Small intestine (tissue), 7 donors: ENCODE results near the gene RUSC1. TPM values are rescaled to one million over a fixed set of nuclear protein-coding genes. Genes with fewer than 3 reads are reported as not detected.

Experiments
- DNase-seq, 2 donors: peaks; one replicate each; pipeline versions ENCODE4 v3.0.0 to v3.0.0-alpha.2; 2013
- FAIRE-seq: peaks from 2 replicates; lab custom pipeline; 2012; peaks lifted over from hg19 to GRCh38; lab: Jason Lieb, UNC
- H3K27ac ChIP-seq, 3 donors: one replicate each; pipeline ENCODE4 v1.5.1; 2013; ENCODE audit warnings: low read length in 2 of 3, mild to moderate bottlenecking in 2 of 3, control low read depth in 1 of 3, inconsistent platforms in 1 of 3, low read depth in 1 of 3, moderate library complexity in 1 of 3
- H3K27me3 ChIP-seq, 3 donors: one replicate each; pipeline ENCODE4 v1.6.1; 2013; ENCODE audit warnings: low read length in 3 of 3, inconsistent platforms in 1 of 3; ENCODE audit not compliant: control insufficient read depth in 3 of 3, insufficient read depth in 3 of 3
- H3K36me3 ChIP-seq, 3 donors: one replicate each; pipeline ENCODE4 v1.6.1; 2013; ENCODE audit warnings: low read length in 3 of 3, inconsistent platforms in 1 of 3, low read depth in 1 of 3, mild to moderate bottlenecking in 1 of 3, moderate library complexity in 1 of 3; ENCODE audit not compliant: control insufficient read depth in 3 of 3, insufficient read depth in 2 of 3
- H3K4me1 ChIP-seq, 3 donors: one replicate each; pipeline ENCODE4 v1.6.1; 2013; ENCODE audit warnings: low read length in 2 of 3, inconsistent platforms in 1 of 3, low read depth in 1 of 3, mild to moderate bottlenecking in 1 of 3, moderate library complexity in 1 of 3; ENCODE audit not compliant: control insufficient read depth in 3 of 3, insufficient read depth in 2 of 3
- H3K4me3 ChIP-seq, 3 donors: one replicate each; pipeline ENCODE4 v1.5.1; 2013; ENCODE audit warnings: low read length in 3 of 3, control low read depth in 1 of 3, inconsistent platforms in 1 of 3, low read depth in 1 of 3, mild to moderate bottlenecking in 1 of 3, moderate library complexity in 1 of 3
- H3K9me3 ChIP-seq, 2 donors: one replicate each; pipeline ENCODE4 v1.6.1; 2013; ENCODE audit warnings: low read depth in 1 of 2, low read length in 1 of 2; ENCODE audit not compliant: control insufficient read depth in 2 of 2, insufficient read depth in 1 of 2
- WGBS, 3 donors: extraction: QIAGEN DNeasy Blood & Tissue Kit; methylation state at CpG; one replicate each; pipeline ENCODE4 v1.1.7; 2013; 5-methylcytosine and 5-hydroxymethylcytosine counted together
- polyA plus RNA-seq, 4 donors: library from polyadenylated mRNA; stranded (reverse) in 3 of 4; unstranded in 1 of 4; fragments of 200-250 nt in 3 of 4; fragments of 120-200 nt in 1 of 4; gene quantifications; one replicate each; pipeline versions ENCODE4 v1.2.1 to v1.2.3, GENCODE V29; 2013
- donor health status: healthy with polysubstance abuse.
- donor health status: control.
- donor health status: control.
- donor health status: Bipolar disorder and iron deficiency.
- donor health status: healthy.

RUSC1 gene
- polyA plus RNA-seq, 4 donors: 32.7 to 60.8 (median 44.6) TPM

DNA sequence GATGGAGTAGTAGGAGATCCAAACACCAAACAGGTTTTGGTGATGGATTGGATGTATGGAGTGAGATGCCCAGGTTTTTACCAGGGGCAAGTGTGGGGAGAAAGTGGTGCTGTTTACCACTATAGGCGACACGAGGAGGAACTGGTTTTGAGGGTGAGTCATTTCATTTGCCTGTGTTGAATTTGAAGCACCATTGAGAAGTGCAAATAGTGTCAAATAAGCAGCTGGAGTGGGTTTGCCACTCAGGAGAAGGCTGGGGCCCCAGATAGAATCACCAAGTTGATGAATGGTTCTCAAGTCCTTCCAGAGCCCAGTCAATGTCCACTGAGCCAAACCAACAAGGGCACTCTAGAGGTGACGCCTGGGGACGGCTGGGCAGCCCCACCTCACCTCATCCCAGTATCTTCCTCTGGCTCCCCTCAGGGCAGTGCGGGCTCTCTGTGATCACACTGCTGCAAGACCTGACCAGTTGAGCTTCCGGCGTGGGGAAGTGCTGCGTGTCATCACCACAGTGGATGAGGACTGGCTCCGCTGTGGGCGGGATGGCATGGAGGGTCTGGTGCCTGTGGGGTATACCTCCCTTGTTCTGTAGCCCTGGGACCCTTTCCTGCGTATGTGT is 9.4 kb downstream of the RUSC1 start:
- H3K36me3 ChIP-seq: peaks cover 7 to 71% (median 16%) of the 10 kb centered on the region in 3 donors
- no peak for DNase-seq

GRCh38 chr1:155334962-155335361 is 14.3 kb downstream of the RUSC1 start:
- H3K9me3 ChIP-seq: no peaks in the 10 kb centered on the region
- DNase-seq (no peak), FAIRE-seq (no peak)
- no peaks in the 10 kb centered on the region for H3K27me3 ChIP-seq
- no peaks in the 10 kb centered on the region for H3K4me1 ChIP-seq
- H3K4me3 ChIP-seq: no peak overlapping the region
- H3K27ac ChIP-seq: no peak overlapping the region
- H3K36me3 ChIP-seq: peaks cover 9 to 42% (median 27%) of the 10 kb centered on the region in 3 donors
- 53 to 74% (median 68%) methylated on average over 1 of the region's 1 CpG for WGBS, 3 donors

More for the DNA sequence above, 9.4 kb downstream of the RUSC1 start:
- Histone ChIP-seq H3K27ac (no peak overlapping the region), H3K9me3 (no peaks in the 10 kb centered on the region), H3K27me3 (no peaks in the 10 kb centered on the region), H3K4me3 (no peak overlapping the region), H3K4me1 (peaks cover 0 to 7% (median 0%) of the 10 kb centered on the region in 3 donors)
- no peak for FAIRE-seq
- 87 to 91% (median 88%) methylated on average over 11 of the region's 11 CpGs for WGBS, 3 donors

DNA sequence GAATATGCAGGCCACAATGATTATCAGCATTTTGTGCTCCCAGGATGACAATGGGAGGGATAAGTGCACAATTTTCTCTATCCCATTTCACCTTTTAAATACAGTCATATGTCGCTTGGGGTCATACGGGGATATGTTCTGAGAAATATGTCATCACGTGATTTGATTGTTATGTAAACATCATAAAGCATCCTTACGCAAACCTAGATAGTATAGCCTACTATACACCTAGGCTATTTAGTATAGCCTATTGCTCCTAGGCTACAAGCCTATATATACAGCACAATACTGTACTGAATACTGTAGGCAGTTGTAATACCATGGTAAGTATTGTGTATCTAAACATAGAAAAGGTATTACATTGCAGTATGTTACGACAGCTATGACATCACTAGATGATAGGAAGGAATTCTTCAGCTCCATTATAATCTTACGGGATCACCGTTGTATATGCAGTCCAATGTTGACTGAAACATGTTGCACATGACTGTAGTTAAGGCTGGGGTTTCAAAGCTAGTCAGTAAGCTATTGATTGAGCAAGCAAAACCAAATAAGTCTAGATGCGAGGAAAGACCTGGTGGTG is 18.9 kb downstream of the RUSC1 start:
- peak in 1 of 2 donors; percentile 17 for DNase-seq
- no peaks in the 10 kb centered on the region for H3K4me1 ChIP-seq
- WGBS, 3 donors: 74 to 82% (median 79%) methylated on average over 8 of the region's 8 CpGs
- no peak for FAIRE-seq
- H3K27me3 ChIP-seq: no peaks in the 10 kb centered on the region
- peaks cover 15 to 33% (median 23%) of the 10 kb centered on the region in 3 donors for H3K36me3 ChIP-seq
- H3K27ac ChIP-seq: no peak overlapping the region
- no peaks in the 10 kb centered on the region for H3K9me3 ChIP-seq
- H3K4me3 ChIP-seq: no peak overlapping the region

- H3K36me3 ChIP-seq: peaks cover 17 to 47% (median 19%) of the 10 kb centered on the region in 3 donors
Measured at GRCh38 chr1:155342842-155343241, 22.1 kb downstream of the RUSC1 start.

DNA sequence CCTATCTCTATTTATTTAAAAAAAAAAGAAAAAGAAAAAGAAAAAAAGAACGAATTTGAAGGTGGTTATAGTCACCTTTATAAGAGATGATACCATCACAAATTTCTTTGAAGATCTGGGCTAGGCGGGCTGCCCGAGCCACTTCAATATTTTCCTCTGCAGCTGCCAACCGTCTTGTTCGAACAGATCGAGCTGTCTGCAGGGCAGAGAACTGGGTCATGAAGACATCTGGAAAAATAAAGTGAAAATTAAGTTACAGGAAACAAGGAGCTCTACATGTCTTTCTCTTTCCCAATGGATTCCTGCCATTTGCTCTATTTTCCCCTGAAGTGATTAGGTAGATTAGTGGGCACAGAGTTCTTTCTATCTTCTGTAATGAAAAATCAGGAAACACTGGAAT is 31.9 kb downstream of the RUSC1 start:
- peaks cover 13 to 53% (median 27%) of the 10 kb centered on the region in 3 donors for H3K36me3 ChIP-seq

More at GRCh38 chr1:155342842-155343241, 22.1 kb downstream of the RUSC1 start:
- Histone ChIP-seq H3K9me3 (no peaks in the 10 kb centered on the region), H3K27ac (no peak overlapping the region), H3K4me1 (no peaks in the 10 kb centered on the region), H3K4me3 (no peak overlapping the region), H3K27me3 (no peaks in the 10 kb centered on the region)
- WGBS, 3 donors: 93 to 100% (median 93%) methylated on average over 3 of the region's 3 CpGs
- FAIRE-seq (no peak), DNase-seq (no peak)

DNA sequence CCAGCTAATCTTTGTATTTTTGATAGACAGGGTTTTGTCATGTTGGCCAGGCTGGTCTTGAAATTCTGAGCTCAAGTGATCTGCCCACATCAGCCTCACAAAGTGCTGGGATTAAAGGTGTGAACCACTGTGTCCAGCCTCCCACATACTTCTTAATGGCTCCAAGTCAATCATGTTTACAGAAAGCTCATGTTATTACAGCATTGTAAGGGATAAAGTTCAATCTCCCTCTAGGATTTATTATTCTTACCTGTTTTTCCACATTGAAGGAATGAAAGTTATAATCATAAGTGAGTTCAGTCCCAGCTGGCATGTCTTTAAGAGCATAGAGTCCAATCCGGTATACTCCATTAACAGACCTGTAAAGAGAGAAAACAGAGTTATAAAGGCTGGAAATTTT is 39.4 kb downstream of the RUSC1 start:
- Histone ChIP-seq H3K27me3 (no peaks in the 10 kb centered on the region), H3K4me3 (no peak overlapping the region), H3K9me3 (no peaks in the 10 kb centered on the region), H3K27ac (no peak overlapping the region), H3K4me1 (no peaks in the 10 kb centered on the region), H3K36me3 (peaks cover 7 to 65% (median 14%) of the 10 kb centered on the region in 3 donors)
- 23 to 68% (median 46%) methylated on average over 1 of the region's 1 CpG for WGBS, 3 donors
- peak in 1 of 2 donors; percentile 23 for DNase-seq
- FAIRE-seq: no peak

More for the DNA sequence above, 31.9 kb downstream of the RUSC1 start:
- WGBS, 3 donors: 90 to 94% (median 90%) methylated on average over 6 of the region's 6 CpGs
- DNase-seq: no peak
- Histone ChIP-seq H3K27me3 (no peaks in the 10 kb centered on the region), H3K4me1 (no peaks in the 10 kb centered on the region), H3K9me3 (no peaks in the 10 kb centered on the region), H3K27ac (no peak overlapping the region), H3K4me3 (no peak overlapping the region)
- no peak for FAIRE-seq

GRCh38 chr1:155379180-155379579 is 58.5 kb downstream of the RUSC1 start:
- DNase-seq (no peak), FAIRE-seq (no peak)
- Histone ChIP-seq H3K27me3 (no peaks in the 10 kb centered on the region), H3K36me3 (peaks cover 7 to 39% (median 11%) of the 10 kb centered on the region in 3 donors), H3K27ac (no peak overlapping the region), H3K4me3 (no peak overlapping the region), H3K9me3 (no peaks in the 10 kb centered on the region), H3K4me1 (no peaks in the 10 kb centered on the region)
- WGBS, 3 donors: 72 to 90% (median 90%) methylated on average over 3 of the region's 3 CpGs

GRCh38 chr1:155379631-155380090 is 59.0 kb downstream of the RUSC1 start:
- no peak for FAIRE-seq
- H3K4me3 ChIP-seq: no peak overlapping the region
- H3K9me3 ChIP-seq: no peaks in the 10 kb centered on the region
- H3K27me3 ChIP-seq: no peaks in the 10 kb centered on the region
- H3K36me3 ChIP-seq: peaks cover 5 to 38% (median 8%) of the 10 kb centered on the region in 3 donors
- no peaks in the 10 kb centered on the region for H3K4me1 ChIP-seq
- peak in 1 of 2 donors; percentile 8 for DNase-seq
- H3K27ac ChIP-seq: no peak overlapping the region
